SKM-1 (cell line): Measurements from ENCODE around the gene AFG1L.

Experiments used
- DNase-seq: peaks from one replicate; lab custom pipeline; 2025; ENCODE audit not compliant: unreplicated experiment; lab: John Stamatoyannopoulos, UW

AFG1L gene

GRCh38 chr6:108568551-108569305, 273.9 kb downstream of the AFG1L start:
- DNase-seq = no peak

GRCh38 chr6:108570517-108570916, 275.7 kb downstream of the AFG1L start:
- DNase-seq = no peak

GRCh38 chr6:108574457-108575141, 279.7 kb downstream of the AFG1L start:
- DNase-seq = no peak
